Heart right ventricle (tissue), 16 donors: Measurements from ENCODE around the gene SPEF2. TPM values are rescaled to one million over a fixed set of nuclear protein-coding genes. Genes with fewer than 3 reads are reported as not detected.

Experiments used
- ATAC-seq, 8 donors: fragments of 200-7000 bp; cut with Tn5 transposase; one replicate each; pipeline ENCODE4 v1.9.1; 2020; ENCODE audit warnings: mild to moderate bottlenecking in 8 of 8, moderate library complexity in 8 of 8, moderate number of reproducible peaks in 1 of 8
- DNase-seq, 2 donors: peaks; one replicate each; pipeline ENCODE4 v3.0.0-alpha.2; 2020
- H3K27ac ChIP-seq, 10 donors: fragments of 200-600 bp; sonication (generic) in 2 of 10; one replicate each; pipeline versions ENCODE4 v1.5.0 to v1.8.0; 2020 to 2022; ENCODE audit warnings: mild to moderate bottlenecking in 3 of 10
- H3K27me3 ChIP-seq, 7 donors: fragments of 200-600 bp; one replicate each; pipeline ENCODE4 v1.8.0; 2021 to 2022; ENCODE audit warnings: mild to moderate bottlenecking in 2 of 7
- H3K36me3 ChIP-seq, 9 donors: fragments of 200-600 bp; sonication (generic) in 1 of 9; one replicate each; pipeline versions ENCODE4 v1.5.0 to v1.8.0; 2020 to 2022; ENCODE audit warnings: mild to moderate bottlenecking in 2 of 9
- H3K4me1 ChIP-seq, 9 donors: fragments of 200-600 bp; sonication (generic) in 1 of 9; one replicate each; pipeline versions ENCODE4 v1.5.0 to v1.8.0; 2020 to 2022; ENCODE audit warnings: mild to moderate bottlenecking in 4 of 9
- H3K4me3 ChIP-seq, 10 donors: fragments of 200-600 bp; sonication (generic) in 2 of 10; one replicate each; pipeline versions ENCODE4 v1.5.0 to v1.8.0; 2020 to 2022; ENCODE audit warnings: mild to moderate bottlenecking in 7 of 10, moderate library complexity in 2 of 10
- H3K9me3 ChIP-seq, 11 donors: fragments of 200-600 bp in 10 of 11; sonication (generic) in 2 of 11; one replicate each; pipeline versions ENCODE4 v1.5.0 to v1.8.0; 2013 to 2022; ENCODE audit warnings: mild to moderate bottlenecking in 2 of 11, control low read depth in 1 of 11, moderate library complexity in 1 of 11
- WGBS, 2 donors: extraction: QIAGEN DNeasy Blood & Tissue Kit; methylation state at CpG; one replicate each; pipeline ENCODE4 v1.1.7; 2013; ENCODE audit warnings: inconsistent platforms in 1 of 2; 5-methylcytosine and 5-hydroxymethylcytosine counted together
- intact Hi-C, 10 donors: fragments of 100-400 bp; cut with DNase I; formaldehyde crosslinking; loops; one replicate each; pipeline versions ENCODE4 v1.11.1 to v1.14.2; 2022
- polyA plus RNA-seq, 2 donors: library from polyadenylated mRNA; stranded (reverse); fragments of 200-250 nt; gene quantifications; one replicate each; pipeline ENCODE4 v1.2.3, GENCODE V29; 2013
- total RNA-seq, 10 donors: library from RNA; stranded (reverse); fragmentation: NEBNext Ultra II Directional in 3 of 10; extraction: Animal tissue kit (Norgen Biotek cat#: 25700) in 3 of 10; gene quantifications; one replicate each; pipeline versions ENCODE4 v1.2.1 to v1.2.4, GENCODE V29; 2021 to 2023
- TF ChIP-seq, protein P1 (sequence below), 9 donors: fragments of 200-600 bp; sonication (generic) in 2 of 9; IDR thresholded peaks; one replicate each; pipeline versions ENCODE4 v1.5.0 to v1.8.0; 2021 to 2022; ENCODE audit warnings: antibody characterized with exemption in 9 of 9, mild to moderate bottlenecking in 5 of 9, moderate library complexity in 1 of 9
- donor health status: Arrhythmogenic right ventricular cardiomyopathy.
- donor health status: ischemic (EF 13 %, LVEDD 7.1; RV severe dilation, severe dysfunction).
- donor health status: healthy with polysubstance abuse.
- donor health status: DM: no; HTN: yes; CAD: no.
- donor health status: DM: no; HTN: no; CAD: no.
- donor health status: ischemic (EF 25% LVEDD 6.9; RV normal size, moderate dysfunction).
- donor health status: ischemic (EF 25% LVEDD 5.7; RV mildly dilated, moderate dysfunction).
- donor health status: healthy.
- donor health status: DM: yes; HTN: yes; CAD: no.
- donor health status: Ischemic cardiomyopathy.
- donor health status: ischemic (EF 35%, LVEDD 5.7; RV mildly dilated, moderate dysfunction).
- donor health status: nonischemic (EF 11% LVEDD 7.7; RV severe dilation, severe dysfunction).
- donor health status: DM: yes; HTN: yes; CAD: no.
- donor health status: PGD.
- donor health status: ischemic (EF 29% LVEDD 5.4; RV normal size, mild dysfunction).
- donor health status: nonischemic (EF 23%, LVEDD 6.1; RV moderate dilation, normal function).

Gene SPEF2
- total and polyA plus RNA-seq, 12 donors, result 0.42 to 3.2 (median 1.7) TPM

DNA sequence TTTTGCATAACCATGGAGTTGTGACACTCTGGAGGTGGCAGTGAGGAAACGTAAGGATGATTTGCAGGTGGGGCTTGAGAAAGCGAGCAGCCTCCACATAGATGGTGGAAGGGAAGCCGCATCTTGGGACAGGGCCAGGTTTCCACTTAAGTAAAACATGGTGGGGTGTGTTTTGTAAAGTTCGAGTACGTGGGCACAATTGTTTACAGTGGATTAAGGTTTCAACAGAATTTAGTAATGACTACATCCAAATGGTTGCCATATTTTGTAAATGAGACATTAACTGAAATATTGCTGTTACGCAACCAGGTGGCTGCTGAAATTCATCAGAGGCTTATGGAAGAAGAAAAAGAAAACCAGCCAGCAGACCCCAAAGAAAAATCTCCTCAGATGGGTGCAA is 153.6 kb downstream of the SPEF2 start:
- Histone ChIP-seq H3K36me3 (no peaks in the 10 kb centered on the region), H3K27ac (no peak overlapping the region), H3K27me3 (peaks cover 0 to 7% (median 0%) of the 10 kb centered on the region in 7 donors), H3K4me3 (no peak overlapping the region), H3K9me3 (no peaks in the 10 kb centered on the region), H3K4me1 (no peaks in the 10 kb centered on the region)
- DNase-seq (no peak), ATAC-seq (no peak)
- TF ChIP-seq, protein P1, sequence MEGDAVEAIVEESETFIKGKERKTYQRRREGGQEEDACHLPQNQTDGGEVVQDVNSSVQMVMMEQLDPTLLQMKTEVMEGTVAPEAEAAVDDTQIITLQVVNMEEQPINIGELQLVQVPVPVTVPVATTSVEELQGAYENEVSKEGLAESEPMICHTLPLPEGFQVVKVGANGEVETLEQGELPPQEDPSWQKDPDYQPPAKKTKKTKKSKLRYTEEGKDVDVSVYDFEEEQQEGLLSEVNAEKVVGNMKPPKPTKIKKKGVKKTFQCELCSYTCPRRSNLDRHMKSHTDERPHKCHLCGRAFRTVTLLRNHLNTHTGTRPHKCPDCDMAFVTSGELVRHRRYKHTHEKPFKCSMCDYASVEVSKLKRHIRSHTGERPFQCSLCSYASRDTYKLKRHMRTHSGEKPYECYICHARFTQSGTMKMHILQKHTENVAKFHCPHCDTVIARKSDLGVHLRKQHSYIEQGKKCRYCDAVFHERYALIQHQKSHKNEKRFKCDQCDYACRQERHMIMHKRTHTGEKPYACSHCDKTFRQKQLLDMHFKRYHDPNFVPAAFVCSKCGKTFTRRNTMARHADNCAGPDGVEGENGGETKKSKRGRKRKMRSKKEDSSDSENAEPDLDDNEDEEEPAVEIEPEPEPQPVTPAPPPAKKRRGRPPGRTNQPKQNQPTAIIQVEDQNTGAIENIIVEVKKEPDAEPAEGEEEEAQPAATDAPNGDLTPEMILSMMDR (IDR thresholded peaks at IDR 0.05), result no peak
- 85 to 86% methylated on average over 6 of the region's 6 CpGs for WGBS, 2 donors
- intact Hi-C loops, result loop anchor here in 1 of 10 donors (10.0 kb wide), 1 partner anchor 116 kb away; no protein-coding TSS in a partner anchor

DNA sequence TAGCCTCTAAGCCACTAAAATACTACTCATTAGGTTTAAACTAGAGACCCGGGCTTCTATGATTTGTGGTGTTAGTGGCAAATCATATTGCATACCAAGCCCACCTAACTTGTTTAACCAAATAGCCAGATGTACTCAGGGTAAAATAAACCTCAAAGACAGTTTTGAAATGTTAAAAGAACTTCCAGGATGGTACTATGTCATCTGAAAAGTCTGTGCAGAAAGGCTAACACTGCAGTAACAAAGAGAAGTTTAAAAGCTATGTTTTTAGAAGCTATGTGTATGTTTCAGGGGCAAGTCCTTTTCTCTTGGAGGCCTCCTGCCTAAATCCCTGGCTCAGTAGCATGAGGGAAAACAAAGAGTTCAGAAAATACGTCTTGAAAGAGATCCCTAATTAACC is 154.2 kb downstream of the SPEF2 start:
- no peaks in the 10 kb centered on the region for H3K36me3 ChIP-seq
- H3K4me1 ChIP-seq, result no peaks in the 10 kb centered on the region
- TF ChIP-seq, protein P1 (IDR thresholded peaks at IDR 0.05), result no peak
- H3K27ac ChIP-seq, result no peak overlapping the region
- H3K9me3 ChIP-seq, result no peaks in the 10 kb centered on the region
- DNase-seq, result no peak
- intact Hi-C loops, result loop anchor here in 1 of 10 donors (10.0 kb wide), 1 partner anchor 117 kb away; no protein-coding TSS in a partner anchor
- H3K27me3 ChIP-seq, result peaks cover 0 to 7% (median 0%) of the 10 kb centered on the region in 7 donors
- whole genome bisulfite sequencing, 2 donors, result 55 to 66% methylated on average over 2 of the region's 2 CpGs
- H3K4me3 ChIP-seq, result no peak overlapping the region
- no peak for ATAC-seq

DNA sequence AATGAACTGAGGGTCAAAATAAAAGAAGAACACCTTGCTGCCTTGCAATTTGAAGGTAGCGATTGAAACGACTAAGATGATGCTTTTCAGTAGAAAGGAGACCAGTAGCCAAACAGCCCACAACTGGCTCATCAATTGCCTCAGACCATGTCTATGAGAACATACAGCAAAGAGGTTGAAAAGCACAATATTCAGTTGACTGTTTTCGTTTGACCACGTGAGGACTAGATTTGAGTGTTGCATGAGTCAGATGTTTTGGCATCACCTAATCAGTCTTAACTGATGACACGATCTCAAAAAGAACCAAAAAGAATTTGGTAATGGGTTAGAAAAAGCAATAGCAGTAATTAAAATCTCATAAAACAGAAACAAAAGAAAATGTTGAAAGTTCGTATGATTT is 156.3 kb downstream of the SPEF2 start:
- no peak for DNase-seq
- H3K27ac ChIP-seq, result no peak overlapping the region
- H3K27me3 ChIP-seq, result peaks cover 0 to 7% (median 0%) of the 10 kb centered on the region in 7 donors
- WGBS, 2 donors, result 80 to 85% methylated on average over 6 of the region's 6 CpGs
- intact Hi-C loops, result loop anchor here in 1 of 10 donors (10.0 kb wide), 1 partner anchor 119 kb away; no protein-coding TSS in a partner anchor
- H3K4me3 ChIP-seq, result no peak overlapping the region
- peaks cover 0 to 4% (median 0%) of the 10 kb centered on the region in 9 donors for H3K4me1 ChIP-seq
- TF ChIP-seq, protein P1 (IDR thresholded peaks at IDR 0.05), result no peak
- ATAC-seq, result no peak
- H3K9me3 ChIP-seq, result no peaks in the 10 kb centered on the region
- H3K36me3 ChIP-seq, result no peaks in the 10 kb centered on the region

DNA sequence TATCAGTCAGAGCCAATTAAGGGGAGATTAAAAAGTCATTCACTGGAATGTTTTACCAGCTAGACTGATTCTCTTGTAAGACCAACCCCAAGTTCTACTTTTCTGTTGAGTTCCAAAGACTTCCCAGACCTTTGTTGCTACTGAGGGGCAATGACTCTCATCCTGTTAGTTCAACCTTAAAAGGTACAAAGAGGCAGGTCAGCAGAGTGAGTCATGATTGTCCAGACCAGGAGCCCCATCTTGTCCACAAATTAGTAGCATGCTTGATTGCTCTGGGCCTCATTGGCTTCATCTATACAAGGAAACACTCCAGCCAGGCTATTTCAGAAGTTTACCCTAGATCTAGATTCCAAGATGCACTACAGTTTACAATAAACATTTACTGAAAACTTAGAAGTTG is 159.1 kb downstream of the SPEF2 start:
- H3K27ac ChIP-seq, result no peak overlapping the region
- intact Hi-C loops, result loop anchor here (1.0 to 10.0 kb wide), 4 partner anchors 122 to 151 kb away; no protein-coding TSS in a partner anchor
- H3K4me3 ChIP-seq, result no peak overlapping the region
- no peaks in the 10 kb centered on the region for H3K9me3 ChIP-seq
- ATAC-seq (no peak), DNase-seq (no peak)
- TF ChIP-seq, protein P1 (IDR thresholded peaks at IDR 0.05), result no peak
- peaks cover 0 to 20% (median 6%) of the 10 kb centered on the region in 9 donors for H3K4me1 ChIP-seq
- no peaks in the 10 kb centered on the region for H3K27me3 ChIP-seq
- H3K36me3 ChIP-seq, result no peaks in the 10 kb centered on the region
